ENCODE measurements around the gene PPP1R17.

Gene PPP1R17

DNA sequence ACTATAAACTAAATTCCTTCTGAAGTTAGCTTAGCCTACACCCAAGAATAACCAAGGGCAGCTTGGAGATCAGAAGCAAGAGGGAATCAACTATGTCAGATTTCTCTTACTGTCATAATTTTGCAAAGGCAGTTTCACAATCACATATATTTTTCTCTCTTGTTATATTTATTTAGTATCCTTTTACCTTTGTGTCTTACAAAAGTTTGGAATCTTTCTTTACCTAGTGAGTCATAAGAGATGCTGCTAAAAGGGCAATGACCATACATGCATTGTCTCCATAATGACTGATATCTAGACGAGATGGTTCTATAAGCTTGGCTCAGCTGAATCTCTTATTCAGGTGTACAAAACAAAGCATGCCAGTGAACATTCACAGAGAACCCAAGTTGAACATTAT is 61.1 kb downstream of the PPP1R17 start:
- no peak overlapping the region for H3K27ac ChIP-seq
- no peak for TF ChIP-seq ZFX (IDR thresholded peaks at IDR 0.05; ENCODE audit: borderline replicate concordance)

DNA sequence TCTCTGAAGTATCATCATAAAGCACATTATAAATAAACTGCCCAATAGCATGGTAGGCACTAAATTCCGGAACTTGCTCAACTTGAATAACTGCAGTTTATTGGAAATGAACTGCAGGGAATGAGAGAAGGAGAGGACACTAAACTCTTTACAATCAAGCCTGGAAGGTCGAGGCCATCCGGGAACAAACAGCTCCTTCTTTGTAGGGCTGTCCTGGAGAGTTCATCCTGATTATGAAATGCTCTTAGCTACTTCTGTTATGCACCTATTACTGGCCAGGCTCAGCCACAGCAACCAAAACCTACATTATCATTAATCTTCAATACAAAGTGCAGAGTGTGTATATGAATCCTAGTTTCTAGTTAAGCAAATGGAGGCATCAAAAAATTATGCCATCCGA is 64.7 kb downstream of the PPP1R17 start:
- no peak overlapping the region for H3K27ac ChIP-seq
- TF ChIP-seq, protein P1, sequence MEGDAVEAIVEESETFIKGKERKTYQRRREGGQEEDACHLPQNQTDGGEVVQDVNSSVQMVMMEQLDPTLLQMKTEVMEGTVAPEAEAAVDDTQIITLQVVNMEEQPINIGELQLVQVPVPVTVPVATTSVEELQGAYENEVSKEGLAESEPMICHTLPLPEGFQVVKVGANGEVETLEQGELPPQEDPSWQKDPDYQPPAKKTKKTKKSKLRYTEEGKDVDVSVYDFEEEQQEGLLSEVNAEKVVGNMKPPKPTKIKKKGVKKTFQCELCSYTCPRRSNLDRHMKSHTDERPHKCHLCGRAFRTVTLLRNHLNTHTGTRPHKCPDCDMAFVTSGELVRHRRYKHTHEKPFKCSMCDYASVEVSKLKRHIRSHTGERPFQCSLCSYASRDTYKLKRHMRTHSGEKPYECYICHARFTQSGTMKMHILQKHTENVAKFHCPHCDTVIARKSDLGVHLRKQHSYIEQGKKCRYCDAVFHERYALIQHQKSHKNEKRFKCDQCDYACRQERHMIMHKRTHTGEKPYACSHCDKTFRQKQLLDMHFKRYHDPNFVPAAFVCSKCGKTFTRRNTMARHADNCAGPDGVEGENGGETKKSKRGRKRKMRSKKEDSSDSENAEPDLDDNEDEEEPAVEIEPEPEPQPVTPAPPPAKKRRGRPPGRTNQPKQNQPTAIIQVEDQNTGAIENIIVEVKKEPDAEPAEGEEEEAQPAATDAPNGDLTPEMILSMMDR (IDR thresholded peaks at IDR 0.05): no peak
- no peak for TF ChIP-seq ZFX (IDR thresholded peaks at IDR 0.05; ENCODE audit: borderline replicate concordance)

All from 22Rv1 (cell line).